ENCODE data around the gene CEP120.
"Not testable (repeated sequence)": the region's sequence is repeated elsewhere in the genome, so short reads cannot be mapped to it uniquely, and the experiment has no call there.

Gene CEP120

GRCh38 chr5:123438244-123438643 lies 15.0 kb upstream of the CEP120 start:
- DNase-seq, result no peak

GRCh38 chr5:123436201-123436600 lies 13.0 kb upstream of the CEP120 start:
- DNase-seq, result no peak

GRCh38 chr5:123434796-123435195 lies 11.6 kb upstream of the CEP120 start:
- no peak for DNase-seq

DNA sequence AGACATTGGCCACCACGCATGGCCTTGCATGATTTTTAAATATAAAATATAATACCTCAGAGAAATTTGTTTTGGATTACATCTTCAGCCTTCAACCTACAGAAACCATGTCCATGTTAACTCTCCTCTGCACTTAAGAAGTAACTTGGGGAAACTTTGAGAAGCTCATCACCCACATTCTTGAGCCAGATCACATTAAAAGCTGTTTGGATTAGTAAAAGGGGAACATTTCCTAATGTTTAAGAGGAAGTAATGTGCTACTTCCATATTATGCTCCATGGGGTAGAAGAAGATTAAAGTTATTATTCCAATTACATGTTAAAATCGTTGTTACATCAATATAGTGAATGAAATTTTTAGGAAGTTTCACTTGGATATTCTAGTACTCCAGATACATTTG lies 10.4 kb upstream of the CEP120 start:
- DNase-seq, result no peak

GRCh38 chr5:123430441-123430840 lies 7.2 kb upstream of the CEP120 start:
- DNase-seq, result not testable (repeated sequence)

DNA sequence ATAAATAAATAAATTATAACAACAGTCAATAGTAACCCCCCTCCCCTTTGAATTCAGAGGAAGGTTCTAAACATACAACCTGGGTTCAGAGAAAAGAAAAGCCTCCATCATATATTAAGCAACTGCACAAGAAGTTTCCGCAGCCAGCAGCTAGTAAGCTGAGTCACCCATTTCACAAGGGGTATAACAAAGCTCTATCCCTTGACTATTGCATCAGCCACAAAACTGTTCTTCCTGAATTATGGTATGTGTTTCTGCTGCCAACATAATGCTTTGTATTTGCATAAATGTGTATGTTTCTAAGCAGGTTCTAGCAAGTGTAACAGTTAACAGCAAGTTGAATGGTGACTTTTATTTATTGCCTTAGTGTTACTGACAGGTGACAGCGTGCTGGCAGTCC lies 6.8 kb upstream of the CEP120 start:
- DNase-seq, result no peak

GRCh38 chr5:123429221-123429954 lies 6.2 kb upstream of the CEP120 start:
- DNase-seq, result no peak

- DNase-seq, result no peak
These were observed 5.5 kb upstream of the CEP120 start for GRCh38 chr5:123428521-123429220.

DNA sequence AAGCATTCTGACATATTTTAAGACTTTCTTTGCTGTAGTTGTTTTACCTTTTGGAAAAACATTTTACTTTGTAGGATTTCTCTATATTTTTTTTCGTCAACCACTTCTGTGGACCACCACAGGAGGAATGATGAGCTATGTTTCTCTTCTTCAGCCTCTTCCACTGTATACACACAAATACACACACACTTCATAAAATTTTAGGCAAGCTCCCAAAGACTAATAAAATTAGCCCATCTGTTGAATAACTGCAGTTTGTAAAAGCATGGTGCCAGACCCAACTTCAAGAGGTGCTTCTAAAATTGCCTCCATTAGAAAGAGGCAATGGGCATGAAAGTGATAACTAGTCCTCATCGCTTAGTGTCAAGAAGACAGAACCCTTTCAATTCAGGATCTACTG lies 4.1 kb upstream of the CEP120 start:
- no peak for DNase-seq

- DNase-seq, result no peak
These were observed 2.2 kb upstream of the CEP120 start for GRCh38 chr5:123425431-123425830.

GRCh38 chr5:123422433-123423277 lies 548 bp downstream of the CEP120 start:
- DNase-seq, result peak in 1 of 4 experiments; percentile 32

DNA sequence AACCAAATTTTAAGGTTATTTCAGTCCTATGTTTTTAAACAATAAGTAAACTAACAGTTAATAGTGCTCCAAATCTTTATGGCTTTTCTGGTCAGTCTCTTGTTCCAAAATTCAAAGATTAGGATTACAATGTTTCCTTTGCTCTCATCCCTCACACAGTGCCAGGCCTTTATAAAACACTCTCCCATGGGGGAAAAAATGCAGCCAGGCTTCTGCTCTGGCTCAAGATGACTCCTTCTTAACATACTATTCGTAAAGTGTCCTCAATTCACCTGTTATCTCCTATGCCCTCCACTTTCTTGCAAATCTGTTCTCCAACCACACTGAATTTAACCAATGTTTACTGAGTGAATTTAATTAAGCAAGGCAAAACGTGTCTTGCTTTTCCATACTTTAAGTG lies 1.4 kb downstream of the CEP120 start:
- no peak for DNase-seq

DNA sequence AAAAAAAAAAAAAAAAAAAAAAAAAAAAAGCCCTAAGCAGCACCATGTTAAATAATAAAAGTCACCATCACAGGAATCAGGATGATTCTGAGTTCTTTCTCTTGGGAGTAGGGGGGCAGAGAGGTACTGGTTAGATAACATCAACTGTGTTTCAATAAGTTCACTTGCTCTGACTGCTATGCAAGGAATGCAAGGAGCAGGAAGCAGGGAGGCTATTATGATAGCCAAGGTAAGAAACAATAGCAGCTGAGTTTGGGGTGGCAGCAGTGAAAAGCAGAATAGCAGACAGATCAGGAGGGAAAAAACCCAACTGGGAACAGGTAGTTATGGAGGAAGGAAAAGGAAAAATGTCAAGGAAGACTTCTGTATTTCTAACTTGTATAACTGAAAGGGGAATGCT lies 8.2 kb downstream of the CEP120 start:
- no peak for DNase-seq

GRCh38 chr5:123412206-123412605 lies 11.0 kb downstream of the CEP120 start:
- DNase-seq, result no peak

DNA sequence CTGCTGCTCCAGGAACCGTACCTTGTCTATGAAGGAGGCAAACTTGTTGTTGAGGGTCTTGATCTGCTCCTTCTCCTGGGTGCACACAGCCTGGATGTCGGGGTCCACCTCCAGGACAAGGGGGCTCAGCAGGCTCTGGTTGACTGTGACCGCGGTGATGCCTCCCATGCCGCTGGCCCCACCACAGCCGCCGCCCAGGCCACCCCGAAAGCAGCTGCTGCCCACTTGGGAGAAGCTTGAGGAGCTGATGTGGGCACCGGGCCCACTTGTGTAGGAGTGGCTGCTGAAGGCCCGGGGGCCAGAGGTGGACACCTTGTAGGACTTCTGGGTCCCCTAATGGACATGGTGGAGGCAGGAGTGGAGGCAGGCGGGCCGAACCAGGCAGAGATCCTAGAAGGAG lies 21.2 kb downstream of the CEP120 start:
- DNase-seq, result not testable (repeated sequence)

GRCh38 chr5:123401320-123401719 lies 21.9 kb downstream of the CEP120 start:
- no peak for DNase-seq

- not testable (repeated sequence) for DNase-seq
These were observed 22.3 kb downstream of the CEP120 start for GRCh38 chr5:123400870-123401291.

GRCh38 chr5:123398058-123398733 lies 25.0 kb downstream of the CEP120 start:
- DNase-seq, result no peak

DNA sequence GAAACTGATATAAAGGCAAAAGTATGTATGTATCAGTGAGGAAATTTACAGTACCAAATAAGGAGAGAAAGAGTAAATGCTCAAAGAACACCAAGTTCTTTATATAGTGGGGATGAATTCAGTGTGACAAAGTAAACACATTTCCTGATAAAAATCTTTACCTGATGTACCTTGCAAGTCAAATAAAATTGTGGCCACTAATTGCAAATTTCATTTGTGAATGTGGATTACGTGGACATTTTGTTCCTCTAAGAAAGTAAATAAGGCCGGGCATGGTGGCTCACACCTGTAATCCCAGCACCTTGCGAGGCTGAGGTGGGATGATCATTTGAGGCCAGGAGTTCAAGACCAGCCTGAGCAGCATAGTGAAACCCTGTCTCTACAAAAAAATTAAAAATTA lies 25.7 kb downstream of the CEP120 start:
- DNase-seq, result no peak

DNA sequence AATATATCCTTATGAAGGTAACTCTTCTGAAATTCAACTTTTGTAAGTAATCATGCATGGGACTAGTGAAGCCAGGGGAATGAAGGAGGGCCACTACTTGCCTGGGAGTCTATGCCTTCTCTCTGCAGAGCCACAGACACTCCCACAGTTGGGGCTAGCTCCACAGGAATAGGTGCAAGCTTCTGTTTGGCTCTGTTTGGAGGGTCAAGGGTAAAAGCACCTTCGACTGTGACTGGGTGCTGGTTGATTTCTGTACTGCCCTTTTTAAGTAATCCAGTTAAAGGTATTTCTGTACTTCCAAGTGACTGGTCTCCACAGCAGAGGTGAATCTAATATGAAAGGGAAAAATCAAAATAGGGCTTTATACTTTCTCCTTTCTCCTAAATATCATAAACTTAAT lies 32.2 kb downstream of the CEP120 start:
- no peak for DNase-seq

- DNase-seq, result no peak
These were observed 33.4 kb downstream of the CEP120 start for GRCh38 chr5:123389794-123390193.

DNA sequence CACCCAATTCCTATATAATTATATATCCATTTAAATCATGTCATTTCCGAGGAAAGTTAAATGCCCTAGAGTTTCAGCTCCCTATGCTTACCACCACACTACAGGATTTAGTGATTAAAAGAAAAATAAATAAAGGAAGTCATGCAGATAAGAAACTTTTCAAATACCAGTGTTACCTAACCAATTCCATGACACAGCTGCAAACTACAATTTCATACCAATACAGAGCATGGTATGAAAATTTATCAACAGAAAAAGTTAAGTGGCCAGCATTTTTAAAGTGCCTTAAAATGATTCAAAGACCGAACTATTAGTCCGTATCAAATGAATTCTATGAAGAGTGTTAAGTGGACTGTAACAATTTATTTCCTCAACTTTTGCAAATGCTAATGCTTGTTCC lies 35.9 kb downstream of the CEP120 start:
- DNase-seq, result no peak

DNA sequence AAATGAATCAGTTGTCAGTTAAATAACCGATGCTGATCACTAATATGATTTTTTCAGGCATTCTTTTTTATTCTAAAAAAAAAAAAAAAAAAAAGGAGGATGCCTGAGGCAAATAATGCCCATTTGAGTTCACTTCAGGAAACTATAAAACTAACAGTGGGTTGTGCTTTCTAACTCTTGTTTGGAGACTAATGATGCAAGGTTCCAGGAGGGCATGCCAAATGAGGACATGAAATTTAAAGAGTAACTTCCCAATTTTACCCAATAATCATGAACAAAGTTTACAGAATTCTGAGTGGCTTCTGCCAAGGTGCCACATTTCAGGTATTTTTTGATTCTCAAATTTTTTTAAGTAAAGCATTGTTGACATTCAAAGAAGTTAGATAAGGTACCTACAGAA lies 41.0 kb downstream of the CEP120 start:
- no peak for DNase-seq
